ENCODE data around the gene CACNA2D1.

The CACNA2D1 gene

DNA sequence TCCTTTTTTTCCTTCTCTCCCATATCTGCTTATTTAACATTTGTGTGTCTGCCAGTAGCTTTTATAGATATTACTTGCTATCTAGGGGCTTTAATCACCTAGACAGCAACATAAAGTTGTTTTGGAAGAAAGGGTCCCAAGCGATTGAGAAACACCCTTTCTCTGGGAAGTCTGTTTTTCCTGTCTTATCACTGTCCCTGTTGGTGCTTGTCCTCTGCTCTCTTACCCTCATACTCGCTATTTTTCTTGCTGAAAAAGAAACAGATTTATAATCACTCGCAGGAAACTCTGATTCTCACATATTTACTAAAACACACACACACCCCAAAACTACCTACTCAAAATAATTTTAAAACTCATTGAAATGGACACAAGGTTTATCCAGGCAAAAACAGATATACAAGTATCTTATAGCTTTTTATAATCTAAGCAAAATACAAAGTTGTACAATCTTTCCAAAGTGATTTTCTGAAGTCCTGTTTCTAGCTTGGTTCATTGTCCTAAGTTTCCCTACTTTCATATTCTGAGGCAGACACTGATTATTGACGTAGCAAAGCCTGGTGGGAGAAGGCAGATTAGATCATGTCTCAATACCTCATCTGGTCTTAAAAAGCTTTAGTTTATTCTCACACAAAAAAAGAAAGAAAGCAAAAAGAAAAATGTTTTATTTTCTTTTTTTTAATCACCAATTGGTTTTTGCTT is 157.3 kb downstream of the CACNA2D1 start:
- no peak for DNase-seq (ENCODE audit: low read depth)

DNA sequence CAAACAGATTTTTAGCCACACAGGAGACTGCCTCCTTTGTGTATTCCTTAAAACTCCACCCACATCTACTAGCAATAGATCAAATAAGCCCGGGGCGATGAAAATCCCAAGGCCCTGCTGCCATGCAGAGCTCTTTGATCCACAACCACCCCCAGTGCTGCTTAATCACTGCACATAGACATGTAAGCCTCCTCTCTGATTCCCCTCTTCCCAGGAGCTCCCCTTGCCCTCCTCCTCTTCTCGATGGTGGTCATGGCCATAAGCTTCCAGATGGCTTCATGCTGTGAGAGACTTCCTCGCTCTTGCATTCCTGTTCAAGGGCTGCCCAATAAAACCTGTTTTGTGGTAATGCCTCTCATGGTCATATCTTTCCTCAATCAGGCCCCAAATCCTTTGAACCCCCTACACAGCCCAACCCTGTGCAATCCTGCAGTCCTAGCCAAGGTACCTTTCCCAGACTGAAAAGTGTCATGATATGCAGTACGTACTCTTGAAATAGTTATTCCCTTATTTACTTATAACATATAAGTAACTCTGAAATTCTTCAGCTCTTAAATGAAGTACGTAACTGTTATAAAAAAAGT is 158.5 kb downstream of the CACNA2D1 start:
- no peak for DNase-seq (ENCODE audit: low read depth)

DNA sequence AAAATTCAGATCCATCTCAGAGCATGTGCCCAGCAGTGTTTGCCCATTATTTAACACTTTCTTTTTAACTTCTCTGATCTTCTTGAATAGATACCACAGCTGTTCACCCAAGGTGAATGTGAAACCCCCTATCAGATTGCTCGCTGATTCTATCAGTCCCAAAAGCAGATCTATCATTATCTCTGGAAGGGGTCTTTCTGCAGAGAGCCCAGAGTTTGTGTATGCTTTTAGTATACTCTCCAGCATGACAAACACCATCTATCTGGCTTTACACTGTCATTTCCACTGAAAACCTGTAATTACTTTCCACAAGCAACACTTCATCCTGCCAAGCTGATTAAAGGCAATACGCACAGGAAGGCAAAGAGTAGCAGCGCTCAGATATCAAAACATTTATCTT is 168.2 kb downstream of the CACNA2D1 start:
- DNase-seq (ENCODE audit: low read depth): no peak

DNA sequence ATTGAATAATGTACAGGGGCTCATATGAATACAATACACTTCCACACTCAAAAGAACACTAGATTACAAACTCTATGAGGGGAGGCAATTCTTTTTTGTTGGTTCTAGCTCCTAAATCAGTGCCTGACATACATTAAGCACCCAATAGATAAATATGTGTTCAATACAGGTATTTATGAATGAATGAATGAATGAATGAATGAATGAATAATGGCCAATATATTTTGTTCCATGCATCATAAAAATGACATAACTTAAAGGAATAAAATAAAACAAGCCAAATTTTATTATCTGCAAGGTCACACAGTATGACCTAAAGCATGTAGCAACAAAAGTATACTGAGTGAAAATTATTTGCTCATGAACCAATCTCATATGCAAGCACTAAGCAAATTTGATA is 168.9 kb downstream of the CACNA2D1 start:
- no peak for DNase-seq (ENCODE audit: low read depth)

DNA sequence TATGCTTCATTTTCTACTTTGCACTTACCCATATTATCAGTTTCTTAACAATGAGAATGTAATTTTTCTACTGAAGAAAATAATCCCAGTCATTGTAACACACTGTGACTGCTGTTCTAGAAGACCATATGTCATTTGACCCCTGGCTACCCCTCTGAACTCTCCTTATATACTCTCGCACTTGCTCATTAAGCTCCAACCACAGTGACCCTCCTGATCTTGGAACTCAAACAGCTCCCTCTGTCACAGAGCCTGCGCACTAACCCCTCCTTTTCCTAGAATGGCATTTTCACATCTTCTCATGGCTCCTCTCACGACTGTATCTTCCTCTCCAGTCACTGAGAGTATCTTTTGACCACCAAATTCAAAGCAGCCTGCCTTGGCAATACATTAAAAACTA is 169.7 kb downstream of the CACNA2D1 start:
- DNase-seq (ENCODE audit: low read depth): no peak

DNA sequence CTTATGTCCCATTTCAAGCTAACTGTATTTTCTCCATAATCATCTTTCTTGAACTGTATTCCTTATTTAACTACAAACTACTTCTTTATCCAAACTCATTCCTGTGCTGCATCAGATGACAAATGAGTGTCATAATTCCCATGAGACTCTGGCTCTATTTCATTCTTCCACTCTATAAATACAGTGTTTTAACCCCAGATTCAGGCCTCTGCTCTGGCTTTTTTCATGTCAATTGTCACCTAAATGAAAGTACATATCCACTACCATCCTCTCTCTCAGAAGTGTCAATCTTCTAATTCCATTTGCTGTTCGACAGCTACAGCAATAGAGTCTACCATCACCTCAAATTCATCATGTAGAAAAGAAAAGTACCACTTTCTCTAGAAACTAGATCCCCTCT is 172.7 kb downstream of the CACNA2D1 start:
- no peak for DNase-seq (ENCODE audit: low read depth)

DNA sequence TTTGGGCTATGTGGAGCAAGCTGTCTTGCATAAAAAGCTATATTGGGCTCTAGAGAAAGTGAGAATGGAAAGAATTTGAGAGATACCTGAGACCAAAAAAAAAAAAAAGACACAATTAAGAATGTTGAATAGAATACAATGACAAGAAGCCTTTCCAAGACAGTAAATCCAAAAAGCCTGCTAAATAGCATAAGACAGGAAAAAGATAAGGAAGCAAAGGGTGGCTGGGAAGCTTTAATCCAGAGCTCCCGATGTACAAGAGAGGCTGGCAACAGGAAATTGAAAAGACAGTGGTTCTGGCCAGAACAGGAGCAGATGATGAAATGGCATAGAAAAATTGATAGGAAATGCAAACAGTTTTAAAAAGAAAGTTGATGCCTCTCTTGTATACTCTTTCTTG is 174.9 kb downstream of the CACNA2D1 start:
- no peak for DNase-seq (ENCODE audit: low read depth)

DNA sequence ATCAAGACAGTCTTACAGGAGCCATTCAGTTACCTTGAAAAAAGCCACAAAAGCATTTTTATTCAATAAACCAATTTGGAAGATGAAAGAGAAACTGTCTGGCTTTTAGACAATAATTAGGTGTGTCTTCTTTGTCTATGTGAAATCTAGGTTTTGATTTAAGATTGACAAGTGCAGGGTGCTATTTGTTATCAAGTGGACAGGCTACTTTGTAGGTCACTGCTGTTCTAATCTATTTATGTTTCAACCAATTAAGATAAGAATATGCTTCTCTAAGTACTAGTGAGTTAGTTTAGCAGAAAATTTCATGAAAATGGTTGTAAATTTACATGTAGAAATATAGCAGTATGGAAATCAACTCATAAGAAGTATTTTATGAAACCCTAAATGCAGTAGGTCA is 177.5 kb downstream of the CACNA2D1 start:
- no peak for DNase-seq (ENCODE audit: low read depth)

DNA sequence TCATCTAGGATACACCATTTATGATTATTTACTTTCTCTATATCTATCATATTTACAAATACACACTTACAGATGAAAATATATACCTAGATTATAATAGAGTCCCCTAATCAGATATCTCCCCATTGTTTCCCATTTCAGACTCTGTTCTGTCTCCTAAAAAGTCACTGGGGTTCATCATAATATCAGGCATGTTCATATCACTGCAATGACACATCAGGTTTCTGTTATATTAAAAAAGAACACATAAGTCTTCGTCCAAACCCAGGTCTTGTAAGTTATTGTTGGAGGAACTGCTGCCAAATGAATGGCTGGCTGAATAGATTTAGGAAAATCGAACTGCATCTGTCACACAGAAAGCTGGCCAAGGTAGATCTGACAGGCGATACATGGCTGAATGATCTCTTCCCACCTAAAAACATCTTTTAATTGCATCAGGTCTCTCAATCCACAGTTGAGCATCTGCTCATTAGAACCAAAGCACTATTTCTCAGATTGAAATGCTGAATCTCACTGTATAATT is 178.7 kb downstream of the CACNA2D1 start:
- DNase-seq (ENCODE audit: low read depth): no peak

DNA sequence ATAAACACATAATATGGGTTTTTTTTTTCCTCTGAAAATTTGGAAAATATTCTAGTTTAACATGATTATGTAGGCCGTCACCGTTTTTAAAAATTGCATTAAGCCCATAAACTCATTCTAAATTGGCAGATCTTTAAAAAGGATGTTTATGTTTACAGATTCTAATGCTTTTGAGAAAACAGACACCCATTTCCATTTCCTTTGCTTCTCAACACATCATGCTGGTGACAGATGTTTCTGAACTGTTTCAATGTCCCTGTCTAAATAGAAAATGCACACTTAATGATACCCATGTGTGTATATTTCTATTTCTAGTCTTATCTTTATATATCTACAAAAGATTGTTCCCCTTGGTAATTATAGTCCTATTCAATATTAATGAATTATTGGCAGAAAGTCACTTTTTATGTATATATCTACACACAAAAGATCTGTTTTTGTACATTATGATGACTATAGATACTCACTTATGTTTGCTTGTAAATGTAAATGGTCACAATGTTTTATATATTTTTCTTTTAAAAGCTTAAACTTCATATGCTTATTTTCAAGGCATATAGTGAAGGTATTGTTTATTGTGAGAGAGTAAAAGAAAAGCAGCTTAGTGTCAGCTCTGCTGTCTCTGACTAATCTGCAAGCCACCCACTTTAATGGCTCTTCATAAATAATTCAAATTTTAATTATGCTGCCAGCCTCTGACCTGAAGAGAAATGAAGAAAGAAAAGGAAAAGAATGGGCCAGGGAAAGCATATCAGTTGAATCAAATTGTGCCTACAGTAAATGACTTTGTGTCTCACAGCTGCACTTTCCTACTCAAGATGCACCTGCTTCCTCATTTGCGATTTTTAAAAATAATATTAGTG is 179.4 kb downstream of the CACNA2D1 start:
- no peak for DNase-seq (ENCODE audit: low read depth)

DNA sequence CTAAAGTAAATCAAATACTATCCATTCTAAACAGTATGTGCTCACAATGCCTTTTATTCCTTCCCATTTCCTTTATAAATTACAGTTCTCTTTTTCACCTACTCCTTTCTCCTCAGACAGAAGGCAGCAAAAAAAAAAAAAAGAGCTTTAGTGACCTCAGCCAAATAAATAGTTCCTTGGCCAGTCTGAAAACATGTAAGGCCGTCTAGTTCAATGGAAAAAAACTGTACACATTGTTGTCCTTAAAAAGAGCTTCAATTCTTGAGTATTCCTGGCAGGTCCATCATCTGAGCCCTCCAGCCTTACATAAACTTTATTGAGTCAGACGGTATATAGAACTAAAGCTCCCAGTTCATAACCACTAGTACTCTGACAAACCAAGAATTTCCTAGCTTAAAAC is 185.4 kb downstream of the CACNA2D1 start:
- no peak for DNase-seq (ENCODE audit: low read depth)

DNA sequence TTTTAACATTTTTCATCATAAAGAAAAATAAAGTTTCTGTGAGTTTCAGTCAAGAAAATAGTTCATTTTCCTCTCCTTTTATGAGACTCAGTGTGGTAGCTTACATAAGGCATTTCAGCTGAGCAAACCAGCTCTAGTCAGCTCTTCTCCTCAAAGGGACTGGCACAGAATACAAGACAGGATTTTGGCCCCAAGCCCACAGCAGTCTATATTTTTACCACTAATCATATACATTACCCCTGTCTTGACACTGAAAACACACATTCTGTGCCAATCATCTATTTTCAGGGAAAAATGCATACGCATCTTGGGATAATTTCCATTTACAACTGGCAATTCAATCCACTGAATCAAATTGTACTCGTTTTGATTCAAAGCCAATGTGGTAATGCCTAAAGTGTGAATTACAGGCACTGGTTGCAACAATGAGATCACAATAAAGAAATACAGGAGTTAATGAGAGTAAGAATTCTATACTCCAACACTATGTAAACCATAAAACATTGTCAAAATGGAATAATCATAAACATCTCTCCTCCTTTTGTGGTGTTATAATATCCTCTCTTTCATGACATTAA is 186.4 kb downstream of the CACNA2D1 start:
- no peak for DNase-seq (ENCODE audit: low read depth)

DNA sequence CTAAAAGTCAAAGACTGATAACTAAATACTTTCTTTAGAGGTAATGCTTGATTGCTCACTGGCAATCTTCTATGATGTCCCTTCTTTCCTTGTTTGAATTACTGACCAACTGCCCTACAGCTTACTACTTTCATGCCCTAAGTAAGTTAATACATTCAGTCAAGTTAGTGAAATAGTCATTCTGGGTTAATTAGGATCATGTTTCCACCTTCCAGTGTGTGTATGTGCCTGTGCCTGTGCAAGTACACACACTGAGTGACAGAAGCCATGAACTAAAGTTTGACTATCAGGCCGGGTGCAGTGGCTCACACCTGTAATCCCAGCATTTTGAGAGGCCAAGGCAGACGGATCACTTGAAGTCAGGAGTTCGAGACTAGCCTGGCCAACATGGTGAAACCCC is 187.9 kb downstream of the CACNA2D1 start:
- no peak for DNase-seq (ENCODE audit: low read depth)

DNA sequence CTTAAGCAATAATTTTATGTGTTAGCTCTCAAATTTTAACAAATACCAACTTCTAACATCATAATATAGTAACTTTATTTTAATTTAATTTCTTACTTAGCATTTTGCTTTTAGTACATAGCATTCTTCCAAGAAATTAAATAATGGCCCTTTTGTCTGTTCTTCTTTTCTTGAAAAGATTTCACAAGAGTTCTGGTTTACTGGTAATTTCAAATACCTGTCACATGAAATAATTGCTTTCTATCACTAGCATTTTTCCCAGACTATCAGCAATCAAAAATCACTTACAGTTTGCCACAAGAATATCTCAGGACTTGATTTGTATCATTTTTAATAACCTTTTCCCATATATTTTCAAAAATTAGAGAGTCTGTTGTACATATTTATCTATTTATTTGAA is 193.0 kb downstream of the CACNA2D1 start:
- no peak for DNase-seq (ENCODE audit: low read depth)

DNA sequence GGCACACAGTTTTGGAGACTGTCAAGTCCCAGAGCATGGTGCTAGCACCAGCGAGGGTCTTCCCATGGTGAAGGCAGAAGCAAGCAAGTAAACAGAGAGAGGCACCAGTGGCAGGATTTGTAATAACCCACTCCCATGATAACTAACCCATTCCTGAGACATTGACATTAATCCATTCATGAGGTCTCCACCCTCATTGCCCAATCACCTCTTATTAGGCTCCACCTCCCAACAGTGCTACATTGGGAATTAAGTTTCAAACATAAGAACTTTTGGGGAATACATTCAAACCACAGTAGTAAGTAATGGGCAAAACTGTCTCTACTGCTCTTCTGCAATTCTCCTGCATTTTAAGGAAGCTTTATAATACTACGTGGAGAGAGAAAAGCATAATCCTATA is 193.6 kb downstream of the CACNA2D1 start:
- DNase-seq (ENCODE audit: low read depth): no peak

DNA sequence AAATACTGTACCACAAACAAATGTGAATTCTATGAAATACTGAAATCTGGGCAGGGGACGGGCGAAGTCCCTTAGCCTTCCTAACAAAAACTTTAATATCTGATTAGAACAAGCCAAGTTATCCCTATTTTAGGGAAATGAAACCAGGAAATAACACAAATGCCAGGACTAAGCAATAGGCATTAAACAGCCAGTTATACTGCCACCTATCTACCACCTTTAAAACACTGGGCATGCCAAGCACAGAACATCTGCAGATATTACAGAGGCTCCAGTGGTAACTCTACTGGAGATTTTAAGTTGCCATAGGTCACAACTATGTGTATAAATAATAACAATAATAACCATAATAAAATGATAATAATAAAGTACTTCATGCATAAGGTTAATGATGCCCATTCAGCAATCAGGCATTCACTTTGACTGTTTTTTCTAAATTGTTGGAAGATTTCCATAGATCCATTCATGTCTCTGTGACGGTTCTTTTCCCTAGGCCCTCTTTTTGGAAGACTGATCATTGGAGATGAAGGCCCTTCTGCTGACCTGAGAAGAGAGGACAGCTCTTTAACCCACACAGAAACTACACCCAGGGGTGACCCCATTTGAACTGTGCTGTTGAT is 195.7 kb downstream of the CACNA2D1 start:
- DNase-seq (ENCODE audit: low read depth): no peak

DNA sequence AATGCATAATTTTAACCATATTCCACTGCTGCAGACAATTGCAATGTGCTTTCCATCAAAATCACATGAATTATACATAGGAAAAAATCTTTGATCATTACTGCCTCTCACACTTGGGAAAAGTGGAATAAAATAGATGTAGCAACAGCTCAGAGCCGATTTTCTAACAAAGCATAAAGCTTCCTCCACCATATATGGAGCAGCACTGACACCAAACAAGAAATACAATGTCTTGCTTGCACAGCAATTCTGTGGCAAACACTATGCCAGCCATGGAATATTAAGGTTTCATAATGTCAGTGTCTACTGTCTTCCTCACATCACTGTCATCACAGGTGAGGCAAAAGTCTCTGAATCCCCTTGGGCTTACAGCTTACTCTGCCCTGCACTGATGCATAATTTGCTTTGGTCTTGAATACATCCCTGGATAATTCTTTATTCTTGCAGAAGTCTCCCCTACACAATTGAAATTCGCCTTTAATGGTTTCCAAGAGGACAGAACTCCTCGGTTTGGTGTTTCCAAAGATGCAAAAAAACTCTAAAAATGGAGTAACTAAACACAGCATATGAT is 198.5 kb downstream of the CACNA2D1 start:
- no peak for DNase-seq (ENCODE audit: low read depth)

DNA sequence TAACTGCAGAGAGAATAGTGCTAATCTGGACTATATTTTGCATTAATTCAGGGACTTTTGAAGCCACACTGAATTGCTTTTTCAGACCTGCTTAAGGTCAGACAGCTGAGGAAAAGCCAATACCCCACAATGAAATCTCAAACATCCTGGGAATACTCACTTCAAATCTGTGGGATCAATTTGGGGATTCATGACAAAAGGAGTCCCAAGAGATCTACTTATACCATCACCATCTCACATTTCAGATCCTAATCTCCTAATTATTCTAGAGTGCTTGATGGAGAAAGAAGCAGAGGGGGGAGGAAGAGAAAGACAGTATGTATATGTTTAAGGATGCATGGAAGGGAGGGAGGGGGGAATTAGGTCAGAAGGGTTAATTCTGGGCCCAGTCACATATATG is 202.2 kb downstream of the CACNA2D1 start:
- no peak for DNase-seq (ENCODE audit: low read depth)

DNA sequence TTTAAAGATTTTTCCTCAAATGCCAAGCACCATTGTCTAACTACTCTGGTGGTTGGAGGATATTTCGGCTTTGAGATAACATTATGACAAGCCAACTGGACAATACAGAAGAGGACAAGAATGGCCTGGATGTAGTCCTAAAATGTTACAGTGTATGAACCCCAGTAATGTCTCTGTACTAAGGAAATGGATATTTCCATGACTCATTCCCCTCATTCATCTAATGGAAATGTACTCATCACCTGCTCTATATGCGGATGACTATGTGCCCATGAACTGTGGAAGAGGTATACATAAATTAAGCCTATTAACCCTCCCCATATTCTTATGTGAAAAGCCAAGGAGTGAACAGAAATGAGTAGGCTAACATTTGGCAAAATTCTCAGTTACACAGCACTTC is 207.9 kb downstream of the CACNA2D1 start:
- no peak for DNase-seq (ENCODE audit: low read depth)

DNA sequence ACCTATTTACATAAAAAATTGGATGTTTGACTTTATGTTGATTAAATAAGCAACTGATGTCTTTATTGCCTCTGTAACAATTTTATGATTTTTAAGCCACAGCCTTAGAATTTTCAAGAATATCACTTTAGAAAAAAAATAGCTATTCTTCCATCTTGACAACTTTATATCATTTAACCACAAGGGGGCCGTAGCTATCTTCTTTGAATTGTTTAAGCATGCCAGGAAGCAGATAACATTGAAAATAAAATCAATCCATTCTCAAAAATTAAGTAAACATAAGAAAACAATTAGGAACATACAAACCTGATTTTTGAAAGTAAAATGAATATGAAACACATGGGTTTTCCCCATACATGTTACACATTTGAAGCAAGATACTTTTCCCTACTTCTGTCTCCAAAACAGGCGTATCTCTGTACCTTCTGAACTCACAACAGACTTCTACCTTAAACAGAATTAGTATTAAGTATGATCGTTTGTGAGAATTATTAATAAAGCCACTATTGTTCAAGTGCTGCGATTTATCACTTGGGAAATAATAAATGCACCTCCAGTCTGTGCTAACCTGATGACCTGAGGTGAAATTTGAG is 209.0 kb downstream of the CACNA2D1 start:
- no peak for DNase-seq (ENCODE audit: low read depth)

DNA sequence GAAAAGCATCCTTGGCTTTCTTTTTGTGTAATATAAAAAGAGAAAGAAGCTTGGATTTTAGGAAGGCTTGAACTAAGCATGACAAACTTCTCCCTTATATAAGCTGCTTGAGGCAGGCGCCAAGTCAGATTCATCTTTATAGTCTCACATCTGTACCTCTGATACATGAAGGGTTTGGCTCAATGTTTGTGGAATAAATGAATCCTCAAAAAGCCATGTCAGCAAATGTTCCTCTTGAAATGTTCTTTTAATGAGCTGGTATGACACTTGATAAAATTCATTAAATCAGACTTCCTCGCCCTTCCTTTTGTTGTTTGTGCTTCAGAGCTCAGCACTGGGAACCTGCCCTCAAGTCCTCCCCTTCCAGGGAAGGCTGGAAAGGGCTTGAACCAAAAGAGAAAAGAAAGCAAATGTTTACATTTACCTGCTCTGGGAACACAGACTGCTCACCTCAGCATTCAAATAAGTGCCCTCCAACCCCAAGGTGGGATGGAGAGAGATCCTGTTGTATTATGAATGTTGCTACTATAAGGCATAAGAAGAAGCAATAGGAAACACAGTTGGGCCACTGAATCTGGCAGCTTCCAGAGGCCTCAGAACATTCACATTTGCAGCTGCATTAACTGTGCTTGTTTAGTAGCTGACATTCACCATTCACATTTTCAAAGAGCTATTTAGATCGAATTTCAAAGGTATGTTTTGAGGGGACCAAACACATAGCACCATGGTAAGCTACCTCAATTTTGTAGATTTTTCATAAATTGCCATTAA is 212.6 kb downstream of the CACNA2D1 start:
- no peak for DNase-seq (ENCODE audit: low read depth)

Measured in T follicular helper cell (primary cell).